H9 (cell line): Measurements from ENCODE around the gene NEDD4L. TPM values are rescaled to one million over a fixed set of nuclear protein-coding genes. Genes with fewer than 3 reads are reported as not detected.

Experiments
- DNase-seq: peaks from one replicate; pipeline ENCODE4 v3.0.0-alpha.2; 2017
- H2AFZ ChIP-seq: one replicate; pipeline ENCODE4 v1.6.1; 2013; ENCODE audit warnings: mild to moderate bottlenecking, low read length, control low read depth, moderate library complexity
- H2AK5ac ChIP-seq: 2 replicates; pipeline ENCODE4 v1.6.1; 2013; ENCODE audit warnings: low read length, control low read depth, mixed read lengths; ENCODE audit not compliant: insufficient read length
- H2BK120ac ChIP-seq: one replicate; pipeline ENCODE4 v1.6.1; 2013; ENCODE audit warnings: low read depth, mild to moderate bottlenecking, low read length, control low read depth, inconsistent platforms; ENCODE audit not compliant: poor library complexity, severe bottlenecking
- H2BK12ac ChIP-seq: 2 replicates; pipeline ENCODE4 v1.6.1; 2013; ENCODE audit warnings: low read length, control low read depth, mixed read lengths, low read depth; ENCODE audit not compliant: insufficient read length
- H2BK15ac ChIP-seq: 2 replicates; pipeline ENCODE4 v1.6.1; 2013; ENCODE audit warnings: low read depth, low read length, control low read depth
- H2BK20ac ChIP-seq: one replicate; pipeline ENCODE4 v1.6.1; 2013; ENCODE audit warnings: low read depth, mild to moderate bottlenecking, low read length, control low read depth, inconsistent platforms; ENCODE audit not compliant: poor library complexity, severe bottlenecking
- H2BK5ac ChIP-seq: 2 replicates; pipeline ENCODE4 v1.6.1; 2013; ENCODE audit warnings: low read length, control low read depth, mixed read lengths; ENCODE audit not compliant: insufficient read length
- H3K14ac ChIP-seq: 2 replicates; pipeline ENCODE4 v1.6.1; 2013; ENCODE audit warnings: low read length, control low read depth; ENCODE audit not compliant: insufficient read depth
- H3K18ac ChIP-seq: 2 replicates; pipeline ENCODE4 v1.6.1; 2013; ENCODE audit warnings: low read depth, mild to moderate bottlenecking, mixed read lengths, low read length, control low read depth; ENCODE audit not compliant: insufficient read length
- H3K23ac ChIP-seq: 2 replicates; pipeline ENCODE4 v1.6.1; 2013; ENCODE audit warnings: low read length, control low read depth, mixed read lengths, low read depth; ENCODE audit not compliant: insufficient read length
- H3K23me2 ChIP-seq: 2 replicates; pipeline ENCODE4 v1.6.1; 2013; ENCODE audit warnings: low read depth, mild to moderate bottlenecking, mixed read lengths, low read length, control low read depth; ENCODE audit not compliant: insufficient read length, poor library complexity, severe bottlenecking
- H3K27ac ChIP-seq: 2 replicates; pipeline ENCODE4 v1.5.1; 2013; ENCODE audit warnings: low read length, control low read depth, mixed read lengths, low read depth; ENCODE audit not compliant: insufficient read length
- H3K27me3 ChIP-seq: 2 replicates; pipeline ENCODE4 v1.6.1; 2013; ENCODE audit warnings: low read length, control low read depth, inconsistent platforms; ENCODE audit not compliant: insufficient read depth
- H3K4ac ChIP-seq: 2 replicates; pipeline ENCODE4 v1.6.1; 2013; ENCODE audit warnings: low read depth, mild to moderate bottlenecking, control low read depth, inconsistent platforms, low read length, moderate library complexity
- H3K4me1 ChIP-seq: 2 replicates; pipeline ENCODE4 v1.6.1; 2013; ENCODE audit warnings: low read length, control low read depth, inconsistent platforms; ENCODE audit not compliant: insufficient read depth
- H3K4me2 ChIP-seq: 2 replicates; pipeline ENCODE4 v1.6.1; 2013; ENCODE audit warnings: low read length, control low read depth, mixed read lengths; ENCODE audit not compliant: insufficient read length, insufficient read depth
- H3K56ac ChIP-seq: 2 replicates; pipeline ENCODE4 v1.6.1; 2013; ENCODE audit warnings: low read depth, mild to moderate bottlenecking, mixed read lengths, low read length, control low read depth; ENCODE audit not compliant: insufficient read length
- H3K79me1 ChIP-seq: 2 replicates; pipeline ENCODE4 v1.6.1; 2013; ENCODE audit warnings: low read depth, mild to moderate bottlenecking, moderate library complexity, low read length, control low read depth, inconsistent platforms; ENCODE audit not compliant: insufficient read depth, poor library complexity, severe bottlenecking
- H3K79me2 ChIP-seq: 2 replicates; pipeline ENCODE4 v1.6.1; 2013; ENCODE audit warnings: low read length, control low read depth, inconsistent platforms; ENCODE audit not compliant: insufficient read depth
- H3K9ac ChIP-seq: 2 replicates; pipeline ENCODE4 v1.6.1; 2013; ENCODE audit warnings: low read length, control low read depth, mixed read lengths; ENCODE audit not compliant: insufficient read length; ENCODE audit errors: extremely low read depth
- H3K9me3 ChIP-seq: one replicate; pipeline ENCODE4 v1.6.1; 2013; ENCODE audit warnings: low read depth, low read length, inconsistent platforms; ENCODE audit not compliant: control insufficient read depth
- H3T11ph ChIP-seq: one replicate; pipeline ENCODE4 v1.6.1; 2013; ENCODE audit warnings: mild to moderate bottlenecking, low read length, control low read depth, inconsistent platforms
- H4K20me1 ChIP-seq: one replicate; pipeline ENCODE4 v1.6.1; 2013; ENCODE audit not compliant: control insufficient read depth, insufficient read length, insufficient read depth
- H4K5ac ChIP-seq: 2 replicates; pipeline ENCODE4 v1.6.1; 2013; ENCODE audit warnings: low read depth, mild to moderate bottlenecking, mixed read lengths, low read length, control low read depth; ENCODE audit not compliant: insufficient read length
- H4K8ac ChIP-seq: replicated peaks from 2 replicates; pipeline ENCODE4 v1.6.1; 2013; ENCODE audit warnings: low read length, control low read depth, mixed read lengths, low read depth; ENCODE audit not compliant: insufficient read length
- H4K91ac ChIP-seq: 2 replicates; pipeline ENCODE4 v1.6.1; 2013; ENCODE audit warnings: low read depth, mild to moderate bottlenecking, moderate library complexity, mixed read lengths, low read length, control low read depth; ENCODE audit not compliant: insufficient read length
- H3K27ac Mint-ChIP-seq, 3 experiments: 2 replicates in 2 of 3; 3 replicates in 1 of 3; pipeline ENCODE4 v1.8.0; 2020 to 2021; ENCODE audit warnings: mixed read lengths in 3 of 3, mild to moderate bottlenecking in 1 of 3, moderate library complexity in 1 of 3
- H3K27me3 Mint-ChIP-seq: 2 replicates; pipeline ENCODE4 v1.8.0; 2021; ENCODE audit warnings: low read depth, mild to moderate bottlenecking, moderate library complexity, mixed read lengths
- H3K36me3 Mint-ChIP-seq, 3 experiments: 2 replicates in 2 of 3; 3 replicates in 1 of 3; pipeline ENCODE4 v1.8.0; 2020 to 2021; ENCODE audit warnings: low read depth in 3 of 3, mixed read lengths in 3 of 3; ENCODE audit not compliant: insufficient read depth in 1 of 3
- H3K4me1 Mint-ChIP-seq, 2 experiments: 2 replicates each; pipeline ENCODE4 v1.8.0; 2020; ENCODE audit warnings: mixed read lengths in 2 of 2
- H3K4me3 Mint-ChIP-seq, 2 experiments: 2 replicates in 1 of 2; 3 replicates in 1 of 2; pipeline ENCODE4 v1.8.0; 2020 to 2021; ENCODE audit warnings: mild to moderate bottlenecking in 2 of 2, mixed read lengths in 2 of 2, moderate library complexity in 1 of 2
- H3K9me3 Mint-ChIP-seq, 2 experiments: 2 replicates in 1 of 2; 3 replicates in 1 of 2; pipeline ENCODE4 v1.8.0; 2020; ENCODE audit warnings: mild to moderate bottlenecking in 2 of 2, mixed read lengths in 2 of 2, moderate library complexity in 1 of 2
- WGBS: extraction: QIAGEN DNeasy Blood & Tissue Kit; methylation state at CpG from one replicate; pipeline ENCODE4 v1.1.7; 2013; ENCODE audit warnings: missing lambda C conversion rate, low lambda C conversion rate, mixed read lengths; ENCODE audit not compliant: insufficient read length; ENCODE audit errors: extremely low coverage; 5-methylcytosine and 5-hydroxymethylcytosine counted together
- total RNA-seq: library from RNA; stranded (reverse); gene quantifications from 2 replicates; pipeline ENCODE4 v1.2.1, GENCODE V29; 2021
- TF ChIP-seq, protein P1 (sequence below): fragments of 200-600 bp; sonication (generic); conservative IDR thresholded peaks from 3 replicates; pipeline ENCODE4 v1.8.0; 2021; ENCODE audit warnings: antibody characterized with exemption, mild to moderate bottlenecking

The NEDD4L gene
- total RNA-seq, 1 experiment from 2014 or later = 76.3 TPM

- no peaks in the 10 kb centered on the region for H4K20me1 ChIP-seq
- H2BK5ac ChIP-seq = no peak overlapping the region
- Mint-ChIP-seq H3K27ac (peak overlapping the region in 2 of 3 experiments; percentile 50 to 62; a peak in 3 of 7 replicates), H3K27me3 (no peaks in the 10 kb centered on the region), H3K9me3 (no peaks in the 10 kb centered on the region), H3K36me3 (peaks cover 20 to 79% (median 57%) of the 10 kb centered on the region in 3 experiments), H3K4me1 (peaks cover 22 to 24% of the 10 kb centered on the region in 2 experiments), H3K4me3 (no peak overlapping the region)
- no peak overlapping the region for H4K91ac ChIP-seq
- no peak overlapping the region for H2BK20ac ChIP-seq
- H3K27me3 ChIP-seq = no peaks in the 10 kb centered on the region
- H3K4me1 ChIP-seq = no peaks in the 10 kb centered on the region
- no CpG with 5 or more reads among the region's 5 CpGs for WGBS
- TF ChIP-seq, protein P1, sequence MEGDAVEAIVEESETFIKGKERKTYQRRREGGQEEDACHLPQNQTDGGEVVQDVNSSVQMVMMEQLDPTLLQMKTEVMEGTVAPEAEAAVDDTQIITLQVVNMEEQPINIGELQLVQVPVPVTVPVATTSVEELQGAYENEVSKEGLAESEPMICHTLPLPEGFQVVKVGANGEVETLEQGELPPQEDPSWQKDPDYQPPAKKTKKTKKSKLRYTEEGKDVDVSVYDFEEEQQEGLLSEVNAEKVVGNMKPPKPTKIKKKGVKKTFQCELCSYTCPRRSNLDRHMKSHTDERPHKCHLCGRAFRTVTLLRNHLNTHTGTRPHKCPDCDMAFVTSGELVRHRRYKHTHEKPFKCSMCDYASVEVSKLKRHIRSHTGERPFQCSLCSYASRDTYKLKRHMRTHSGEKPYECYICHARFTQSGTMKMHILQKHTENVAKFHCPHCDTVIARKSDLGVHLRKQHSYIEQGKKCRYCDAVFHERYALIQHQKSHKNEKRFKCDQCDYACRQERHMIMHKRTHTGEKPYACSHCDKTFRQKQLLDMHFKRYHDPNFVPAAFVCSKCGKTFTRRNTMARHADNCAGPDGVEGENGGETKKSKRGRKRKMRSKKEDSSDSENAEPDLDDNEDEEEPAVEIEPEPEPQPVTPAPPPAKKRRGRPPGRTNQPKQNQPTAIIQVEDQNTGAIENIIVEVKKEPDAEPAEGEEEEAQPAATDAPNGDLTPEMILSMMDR = no peak
- H2BK12ac ChIP-seq = no peak overlapping the region
- H3K9ac ChIP-seq = no peak overlapping the region
- H3K14ac ChIP-seq = no peak overlapping the region
- no peak for DNase-seq
- no peak overlapping the region for H3K27ac ChIP-seq
- no peak overlapping the region for H4K5ac ChIP-seq
- no peak overlapping the region for H3K4me2 ChIP-seq
- H3T11ph ChIP-seq = no peak overlapping the region
- H3K9me3 ChIP-seq = no peaks in the 10 kb centered on the region
- H3K4ac ChIP-seq = no peak overlapping the region
- H2AFZ ChIP-seq = no peak overlapping the region
- H3K79me1 ChIP-seq = no peaks in the 10 kb centered on the region
- H4K8ac ChIP-seq = no peak overlapping the region
- H2BK15ac ChIP-seq = no peak overlapping the region
- H3K18ac ChIP-seq = no peak overlapping the region
- no peaks in the 10 kb centered on the region for H3K23me2 ChIP-seq
- no peak overlapping the region for H2AK5ac ChIP-seq
- no peak overlapping the region for H3K56ac ChIP-seq
- no peak overlapping the region for H2BK120ac ChIP-seq
- H3K79me2 ChIP-seq = no peaks in the 10 kb centered on the region
- H3K23ac ChIP-seq = no peak overlapping the region
Measured at GRCh38 chr18:58373481-58373880, 329.5 kb downstream of the NEDD4L start.
